A549 treated with dexamethasone at 1 μM for 4 hours (cell line): Measurements from ENCODE around the gene COL18A1. TPM values are rescaled to one million over a fixed set of nuclear protein-coding genes. Genes with fewer than 3 reads are reported as not detected.

Experiments
- total RNA-seq: library from RNA; stranded (reverse); fragments of 200-300 nt; extraction: Qiagen RNA extraction; gene quantifications from 5 replicates; pipeline ENCODE4 v1.2.3, GENCODE V29; 2022

The COL18A1 gene
- total RNA-seq: 116 to 181 TPM (median 154 TPM) in 5 replicates

DNA sequence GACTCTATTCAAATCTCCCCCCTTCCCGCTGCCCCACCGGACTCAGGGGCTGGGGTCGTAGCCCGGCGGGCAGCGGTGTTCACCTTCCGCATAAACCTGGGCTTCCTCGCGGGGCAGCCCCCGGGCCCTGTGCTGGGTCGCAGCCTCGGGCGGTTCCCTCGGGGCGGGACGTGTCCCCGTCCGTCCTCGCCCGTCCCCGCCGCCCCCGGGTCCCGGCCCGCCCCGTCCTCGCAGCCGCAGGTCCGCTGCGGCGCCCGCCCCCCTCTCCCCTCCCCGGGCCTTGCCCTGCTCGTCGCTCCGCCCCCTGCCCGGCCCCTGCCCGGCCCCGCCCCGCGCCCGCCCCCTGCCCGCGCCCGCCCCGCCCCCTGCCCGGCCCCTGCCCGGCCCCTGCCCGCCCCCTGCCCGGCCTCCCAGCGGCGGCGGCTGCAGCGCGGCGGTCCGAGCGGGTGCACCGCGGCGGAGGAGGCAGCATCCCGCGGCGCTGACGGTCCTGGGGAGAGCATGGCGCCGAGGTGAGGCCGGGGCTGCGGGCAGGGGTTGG, at the start of gene COL18A1:
Gene COL18A1, plus strand, starts transcription at position 436 of the 541 bp plus-strand sequence. Its CDS starts 66 bp downstream, at position 502.

DNA sequence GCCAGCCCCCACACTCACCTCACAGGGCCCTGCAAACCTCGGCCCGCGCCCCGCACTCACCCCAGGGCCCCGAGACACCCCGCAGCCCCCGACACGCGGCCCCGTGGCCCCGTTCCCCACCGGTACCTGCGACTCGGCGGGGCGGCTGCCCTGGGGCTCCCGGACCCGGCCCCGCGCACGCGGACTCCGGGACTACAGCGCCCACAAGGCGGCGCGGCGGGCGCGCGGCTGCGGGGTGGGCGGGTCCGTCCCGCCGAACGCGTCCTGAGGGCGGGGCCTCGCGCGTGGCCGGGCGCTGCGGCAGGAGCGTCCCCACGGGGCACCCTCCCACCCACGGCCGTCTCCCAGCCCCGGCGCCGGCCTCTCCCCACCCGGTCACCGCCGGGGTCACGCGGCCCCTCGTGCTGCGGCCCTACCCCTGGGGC, 137.3 kb downstream of the COL18A1 start, which contains the start of gene SLC19A1:
Gene SLC19A1, minus strand, starts transcription at position 199 of the 425 bp plus-strand sequence. CDS start 4,481 bp downstream, outside the sequence.

Other genes starting within 250 kb of the COL18A1 start
- 17.3 to 24.7 TPM (median 19.4 TPM) in 5 replicates for gene POFUT2, start 117.3 kb upstream of the COL18A1 start, total RNA-seq
- gene SLC19A1, start 137.3 kb downstream of the COL18A1 start, total RNA-seq: 13.9 to 19.6 TPM (median 17.4 TPM) in 5 replicates
- gene PCBP3, start 238.6 kb downstream of the COL18A1 start, total RNA-seq: 0.89 to 1.2 TPM (median 0.96 TPM) in 5 replicates